ENCODE data around the gene GJD3. TPM values are rescaled to one million over a fixed set of nuclear protein-coding genes. Genes with fewer than 3 reads are reported as not detected.

The GJD3 gene
- total RNA-seq, 1 experiment from 2014 or later: not detected

GRCh38 chr17:40361063-40361924 lies 3.2 kb downstream of the GJD3 start:
- Histone ChIP-seq H3K79me1 (ENCODE audit: insufficient read depth, low read depth, low read length, poor library complexity, severe bottlenecking) (no peaks in the 10 kb centered on the region), H2BK5ac (ENCODE audit: insufficient read length, low read length) (no peak overlapping the region), H4K5ac (ENCODE audit: insufficient read length, low read depth, low read length) (no peak overlapping the region), H2BK12ac (ENCODE audit: insufficient read length, low read depth, low read length) (no peak overlapping the region), H3K79me2 (ENCODE audit: insufficient read depth, low read length) (no peaks in the 10 kb centered on the region), H3K18ac (ENCODE audit: insufficient read length, low read depth, low read length) (no peak overlapping the region), H2BK120ac (ENCODE audit: low read depth, low read length, poor library complexity, severe bottlenecking) (no peak overlapping the region), H3K9me3 (ENCODE audit: control insufficient read depth, low read depth, low read length) (no peaks in the 10 kb centered on the region), H4K91ac (ENCODE audit: insufficient read length, low read depth, low read length) (no peak overlapping the region), H3K9ac (ENCODE audit: extremely low read depth, insufficient read length, low read length) (no peak overlapping the region), H3K27me3 (ENCODE audit: insufficient read depth, low read length) (peaks cover 9% of the 10 kb centered on the region; the same call in 1 of the 2 replicates), H3K4ac (ENCODE audit: low read depth, low read length) (no peak overlapping the region), H4K8ac (replicated peaks; ENCODE audit: insufficient read length, low read depth, low read length) (no peak overlapping the region), H3K23me2 (ENCODE audit: insufficient read length, low read depth, low read length, poor library complexity, severe bottlenecking) (peaks cover 10% of the 10 kb centered on the region), H4K20me1 (ENCODE audit: control insufficient read depth, insufficient read depth, insufficient read length) (no peaks in the 10 kb centered on the region), H3K56ac (ENCODE audit: insufficient read length, low read depth, low read length) (no peak overlapping the region), H3K4me1 (ENCODE audit: insufficient read depth, low read length) (peaks cover 3% of the 10 kb centered on the region), H2BK15ac (ENCODE audit: low read depth, low read length) (no peak overlapping the region), H2AFZ (ENCODE audit: low read length) (no peak overlapping the region), H3K23ac (ENCODE audit: insufficient read length, low read depth, low read length) (no peak overlapping the region), H2AK5ac (ENCODE audit: insufficient read length, low read length) (no peak overlapping the region), H3K4me2 (ENCODE audit: insufficient read depth, insufficient read length, low read length) (no peak overlapping the region), H3K27ac (ENCODE audit: insufficient read length, low read depth, low read length) (no peak overlapping the region), H2BK20ac (ENCODE audit: low read depth, low read length, poor library complexity, severe bottlenecking) (no peak overlapping the region), H3K14ac (ENCODE audit: insufficient read depth, low read length) (no peak overlapping the region), H3T11ph (ENCODE audit: low read length) (no peak overlapping the region)
- peaks cover 44% of the 10 kb centered on the region for H3K27me3 Mint-ChIP-seq (ENCODE audit: low read depth)
- H3K9me3 Mint-ChIP-seq: no peaks in the 10 kb centered on the region
- TF ChIP-seq CTCF (conservative IDR thresholded peaks at IDR 0.05): no peak
- no CpG with 5 or more reads among the region's 32 CpGs for WGBS (ENCODE audit: extremely low coverage, insufficient read length, low lambda C conversion rate)
- no peaks in the 10 kb centered on the region for H3K36me3 Mint-ChIP-seq (ENCODE audit: insufficient read depth in 1 of 3, low read depth in 3 of 3)
- no peak for DNase-seq
- peak overlapping the region in 1 of 2 experiments; percentile 66; a peak in 2 of 5 replicates for H3K4me3 Mint-ChIP-seq
- peak overlapping the region in 1 of 3 experiments; percentile 66; a peak in 1 of 7 replicates for H3K27ac Mint-ChIP-seq
- H3K4me1 Mint-ChIP-seq: peaks cover 24 to 35% of the 10 kb centered on the region in 2 experiments
